HFFc6 (cell line): ENCODE measurements around the gene NUP62. TPM values are rescaled to one million over a fixed set of nuclear protein-coding genes. Genes with fewer than 3 reads are reported as not detected.

ENCODE experiments used
- DNase-seq: peaks from one replicate; pipeline ENCODE4 v3.0.0-alpha.2; 2018
- H3K27ac Mint-ChIP-seq: 2 replicates; pipeline ENCODE4 v1.8.0; 2020; ENCODE audit warnings: mild to moderate bottlenecking, mixed read lengths
- H3K27me3 Mint-ChIP-seq: 2 replicates; pipeline ENCODE4 v1.8.0; 2021; ENCODE audit warnings: mild to moderate bottlenecking, moderate library complexity, mixed read lengths; ENCODE audit not compliant: insufficient read depth
- H3K36me3 Mint-ChIP-seq: 2 replicates; pipeline ENCODE4 v1.8.0; 2021; ENCODE audit warnings: low read depth, mixed read lengths
- H3K4me1 Mint-ChIP-seq: 2 replicates; pipeline ENCODE4 v1.8.0; 2020; ENCODE audit warnings: low read depth, mixed read lengths
- H3K4me3 Mint-ChIP-seq: 2 replicates; pipeline ENCODE4 v1.8.0; 2020; ENCODE audit warnings: mild to moderate bottlenecking, moderate library complexity, mixed read lengths
- H3K9me3 Mint-ChIP-seq: 2 replicates; pipeline ENCODE4 v1.8.0; 2020; ENCODE audit warnings: mild to moderate bottlenecking, mixed read lengths
- CTCF ChIP-seq: fragments of 200-600 bp; sonication (generic); IDR thresholded peaks from 2 replicates; pipeline ENCODE4 v1.5.0; 2021; ENCODE audit warnings: antibody characterized with exemption, mild to moderate bottlenecking
- total RNA-seq, 6 experiments: library from RNA; stranded (reverse); fragmentation: NEBNext Ultra II Directional; extraction: Animal tissue kit (Norgen Biotek cat#: 25700); gene quantifications; 2 replicates in 1 of 6; 3 replicates in 5 of 6; pipeline ENCODE4 v1.2.3, GENCODE V29; 2021

NUP62 gene
- total RNA-seq, 6 experiments from 2014 or later, result 50.9 to 78.3 (median 68.3) TPM

GRCh38 chr19:49906879-49907564 lies 22.3 kb downstream of the NUP62 start:
- no peak for TF ChIP-seq CTCF
- peaks cover 6% of the 10 kb centered on the region; the same call in 1 of the 2 replicates for H3K4me1 Mint-ChIP-seq
- H3K27ac Mint-ChIP-seq, result no peak overlapping the region
- no peak overlapping the region for H3K4me3 Mint-ChIP-seq
- peaks cover 41% of the 10 kb centered on the region for H3K36me3 Mint-ChIP-seq
- peaks cover 2% of the 10 kb centered on the region; the same call in 1 of the 2 replicates for H3K27me3 Mint-ChIP-seq
- H3K9me3 Mint-ChIP-seq, result no peaks in the 10 kb centered on the region
- DNase-seq, result no peak

DNA sequence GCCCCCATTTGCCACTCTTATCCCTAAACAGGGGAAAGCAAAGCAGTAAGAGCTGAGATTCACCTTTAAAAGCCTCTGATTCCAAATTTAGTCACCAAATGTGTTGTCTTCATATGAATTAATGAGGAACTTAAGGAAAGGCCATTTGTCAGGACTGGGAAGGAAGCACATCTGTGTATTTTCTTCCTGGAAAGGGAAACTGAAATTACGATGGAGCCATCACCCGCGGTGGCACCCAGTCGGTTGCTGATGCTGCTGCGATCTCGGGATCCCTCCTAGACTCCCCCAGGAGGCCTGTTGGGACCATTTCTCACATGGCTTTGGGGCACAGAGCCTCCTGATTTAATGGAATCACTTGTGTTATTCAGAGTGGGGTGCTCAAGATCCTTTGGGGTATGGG lies 25.2 kb downstream of the NUP62 start:
- H3K4me3 Mint-ChIP-seq, result no peak overlapping the region
- peaks cover 23% of the 10 kb centered on the region; the same call in 1 of the 2 replicates for H3K36me3 Mint-ChIP-seq
- 0 out of 2 replicates have a peak, but pooled peaks cover 2% of the 10 kb centered on the region for H3K27me3 Mint-ChIP-seq
- H3K9me3 Mint-ChIP-seq, result no peaks in the 10 kb centered on the region
- no peak for DNase-seq
- no peak for TF ChIP-seq CTCF
- H3K27ac Mint-ChIP-seq, result no peak overlapping the region
- peaks cover 6% of the 10 kb centered on the region; the same call in 1 of the 2 replicates for H3K4me1 Mint-ChIP-seq

DNA sequence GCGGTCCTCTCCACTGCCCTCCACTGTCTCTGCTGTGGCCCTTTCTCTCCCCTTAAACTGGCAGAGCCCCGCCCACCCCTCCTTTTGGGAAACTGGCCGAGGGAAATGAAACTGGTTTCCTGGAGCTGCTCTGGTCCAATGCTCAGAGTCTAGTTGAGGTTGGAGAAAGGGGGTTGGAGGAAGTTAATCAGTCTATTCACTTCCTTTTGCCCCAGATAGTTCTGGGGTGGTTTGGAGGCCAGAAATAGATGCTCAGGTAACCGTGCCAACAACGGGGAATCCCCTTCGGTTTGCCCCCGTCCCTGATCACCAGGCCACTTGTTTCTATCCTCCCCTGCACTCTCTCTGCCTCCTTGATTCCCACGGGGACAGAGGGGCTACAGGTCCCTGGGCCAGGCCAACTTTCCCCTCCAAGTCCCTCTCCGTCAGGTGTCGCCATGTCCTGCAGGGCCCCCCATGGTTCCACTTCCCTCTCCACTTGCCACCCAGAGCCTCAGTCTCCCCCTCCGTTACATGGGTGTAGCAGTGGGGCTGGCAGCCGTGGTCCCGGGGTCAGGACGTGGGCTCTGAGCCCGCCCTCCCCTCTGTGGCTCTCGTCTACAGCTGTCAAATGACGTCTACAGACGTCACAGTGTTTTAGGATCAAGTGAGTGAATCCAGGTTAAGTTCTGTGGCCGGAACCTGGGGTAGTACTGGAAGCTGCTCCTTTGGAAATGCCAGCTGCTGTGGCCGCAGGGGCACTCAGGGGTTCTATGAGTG lies 32.3 kb downstream of the NUP62 start, which contains the start of gene IL4I1:
Gene IL4I1 (minus strand): TSS at position 25 of the 759 bp plus-strand sequence. CDS start 727 bp downstream, outside the sequence.
- TF ChIP-seq CTCF, result no peak
- peak within 1 kb of the TSS; percentile 74; the same call in 1 of the 2 replicates for H3K27ac Mint-ChIP-seq
- peak within 1 kb of the TSS; percentile 74 for H3K4me3 Mint-ChIP-seq
- H3K9me3 Mint-ChIP-seq, result no peaks in the 10 kb centered on the region
- no peak for DNase-seq
- H3K27me3 Mint-ChIP-seq, result peaks cover 4% of the 10 kb centered on the region
- H3K4me1 Mint-ChIP-seq, result peaks cover 20% of the 10 kb centered on the region
- H3K36me3 Mint-ChIP-seq, result no peaks in the 10 kb centered on the region

DNA sequence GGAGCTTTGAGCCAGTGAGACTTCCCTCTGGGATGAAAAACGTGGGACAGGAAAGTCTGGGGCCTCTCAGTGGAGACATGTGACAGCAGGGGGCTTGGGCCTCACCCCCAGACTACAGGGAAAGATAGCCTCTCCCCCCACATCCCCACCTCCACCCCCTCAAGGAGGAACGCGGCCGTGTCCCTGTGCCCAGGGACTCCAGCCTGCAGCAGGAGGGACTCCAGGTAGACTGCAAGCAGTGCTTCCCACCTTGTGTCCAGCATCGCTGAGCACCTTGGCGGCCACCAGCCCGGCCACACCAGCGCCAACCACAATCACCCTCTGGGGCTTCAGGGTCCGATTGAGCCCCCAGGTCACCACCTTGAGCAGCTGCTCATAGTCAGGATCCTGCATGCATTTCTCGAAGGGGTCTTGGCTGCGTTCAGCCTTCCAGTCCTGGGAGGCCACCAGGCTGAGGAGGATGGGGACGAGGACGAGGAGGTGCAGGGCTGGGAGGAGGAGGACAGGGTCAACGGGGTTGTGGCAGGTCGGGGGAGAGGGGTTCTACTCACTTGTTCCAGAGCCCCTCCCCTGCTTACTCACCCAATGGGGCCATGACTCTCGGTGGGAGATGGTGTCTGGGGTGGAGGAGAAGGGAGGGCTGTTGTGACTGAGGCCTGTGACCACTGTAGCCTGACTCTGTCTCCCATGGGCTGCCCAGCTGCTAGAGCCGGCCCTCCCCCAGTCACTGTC lies 33.6 kb downstream of the NUP62 start:
- Mint-ChIP-seq H3K36me3 (no peaks in the 10 kb centered on the region), H3K9me3 (no peaks in the 10 kb centered on the region), H3K27me3 (peaks cover 9% of the 10 kb centered on the region), H3K4me3 (no peak overlapping the region), H3K4me1 (peaks cover 20% of the 10 kb centered on the region), H3K27ac (no peak overlapping the region; the same call in 1 of the 2 replicates)
- DNase-seq, result no peak
- TF ChIP-seq CTCF, result no peak

DNA sequence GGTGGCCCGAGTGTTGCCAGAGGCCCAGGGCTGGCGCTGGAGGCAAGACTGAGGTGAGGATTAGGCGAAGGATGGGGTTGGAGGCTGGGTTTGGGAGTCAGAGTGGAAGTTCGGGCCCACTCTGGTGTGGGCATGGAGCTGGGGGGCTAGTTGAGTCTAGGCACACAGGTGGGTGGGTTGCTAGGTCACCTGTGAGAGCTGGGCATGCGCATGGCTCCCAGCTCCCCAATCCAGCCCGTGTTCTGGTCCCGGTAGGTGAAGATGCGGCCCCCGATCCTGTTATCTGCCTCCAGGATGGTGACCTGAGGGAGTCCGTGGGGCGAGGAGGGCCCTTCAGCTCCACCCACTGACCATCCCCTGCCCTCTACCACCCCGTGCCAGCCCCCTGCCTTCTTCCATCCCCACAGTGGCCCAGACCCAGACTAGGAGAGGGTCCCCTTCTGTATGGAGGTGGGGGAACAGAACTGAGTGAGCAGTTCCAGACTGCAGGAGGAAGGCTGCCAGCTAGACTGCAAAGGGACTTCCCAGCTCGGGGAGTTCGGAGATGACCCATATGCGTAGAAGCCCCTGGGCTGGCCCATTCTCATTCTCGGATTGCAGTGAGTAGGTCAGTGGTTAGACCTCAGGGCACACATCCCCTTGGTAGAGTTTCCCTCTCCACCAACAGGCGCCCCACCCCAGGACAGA lies 34.3 kb downstream of the NUP62 start:
- Mint-ChIP-seq H3K4me3 (no peak overlapping the region), H3K27me3 (peaks cover 9% of the 10 kb centered on the region), H3K9me3 (no peaks in the 10 kb centered on the region), H3K36me3 (no peaks in the 10 kb centered on the region), H3K27ac (no peak overlapping the region), H3K4me1 (peaks cover 20% of the 10 kb centered on the region)
- DNase-seq, result no peak
- no peak for TF ChIP-seq CTCF
